Type B pancreatic cell (in vitro differentiated cells): ENCODE results near the gene PHACTR1. TPM values are rescaled to one million over a fixed set of nuclear protein-coding genes. Genes with fewer than 3 reads are reported as not detected.

ENCODE experiments used
- DNase-seq: peaks from one replicate; pipeline ENCODE4 v3.0.0; 2021; ENCODE audit warnings: mixed read lengths; ENCODE audit not compliant: unreplicated experiment; ENCODE audit errors: extremely low spot score
- H3K27ac Mint-ChIP-seq: 2 replicates; pipeline ENCODE4 v1.8.0; 2021; ENCODE audit warnings: mild to moderate bottlenecking, mixed read lengths
- H3K27me3 Mint-ChIP-seq: 2 replicates; pipeline ENCODE4 v1.8.0; 2021; ENCODE audit warnings: mixed read lengths
- H3K36me3 Mint-ChIP-seq: 2 replicates; pipeline ENCODE4 v1.8.0; 2021; ENCODE audit warnings: mixed read lengths
- H3K4me1 Mint-ChIP-seq: one replicate; pipeline ENCODE4 v1.8.0; 2021; ENCODE audit warnings: mixed read lengths; ENCODE audit not compliant: unreplicated experiment
- H3K4me3 Mint-ChIP-seq: 2 replicates; pipeline ENCODE4 v1.8.0; 2021; ENCODE audit warnings: mild to moderate bottlenecking, mixed read lengths
- H3K9me3 Mint-ChIP-seq: 2 replicates; pipeline ENCODE4 v1.8.0; 2021; ENCODE audit warnings: mixed read lengths
- total RNA-seq: library from RNA; stranded (reverse); gene quantifications from 2 replicates; pipeline ENCODE4 v1.2.1, GENCODE V29; 2021; ENCODE audit warnings: low replicate concordance
- TF ChIP-seq, protein P1 (sequence below): fragments of 200-600 bp; sonication (generic); conservative IDR thresholded peaks from 2 replicates; pipeline ENCODE4 v1.5.0; 2021; ENCODE audit warnings: antibody characterized with exemption, mild to moderate bottlenecking

PHACTR1 gene
- total RNA-seq, 1 donor from 2014 or later, result 12.3 TPM

- Mint-ChIP-seq H3K27me3 (peaks cover 59% of the 10 kb centered on the region), H3K27ac (no peak overlapping the region), H3K9me3 (no peaks in the 10 kb centered on the region), H3K4me1 (peaks cover 33% of the 10 kb centered on the region), H3K4me3 (no peak overlapping the region), H3K36me3 (no peaks in the 10 kb centered on the region)
- TF ChIP-seq, protein P1, sequence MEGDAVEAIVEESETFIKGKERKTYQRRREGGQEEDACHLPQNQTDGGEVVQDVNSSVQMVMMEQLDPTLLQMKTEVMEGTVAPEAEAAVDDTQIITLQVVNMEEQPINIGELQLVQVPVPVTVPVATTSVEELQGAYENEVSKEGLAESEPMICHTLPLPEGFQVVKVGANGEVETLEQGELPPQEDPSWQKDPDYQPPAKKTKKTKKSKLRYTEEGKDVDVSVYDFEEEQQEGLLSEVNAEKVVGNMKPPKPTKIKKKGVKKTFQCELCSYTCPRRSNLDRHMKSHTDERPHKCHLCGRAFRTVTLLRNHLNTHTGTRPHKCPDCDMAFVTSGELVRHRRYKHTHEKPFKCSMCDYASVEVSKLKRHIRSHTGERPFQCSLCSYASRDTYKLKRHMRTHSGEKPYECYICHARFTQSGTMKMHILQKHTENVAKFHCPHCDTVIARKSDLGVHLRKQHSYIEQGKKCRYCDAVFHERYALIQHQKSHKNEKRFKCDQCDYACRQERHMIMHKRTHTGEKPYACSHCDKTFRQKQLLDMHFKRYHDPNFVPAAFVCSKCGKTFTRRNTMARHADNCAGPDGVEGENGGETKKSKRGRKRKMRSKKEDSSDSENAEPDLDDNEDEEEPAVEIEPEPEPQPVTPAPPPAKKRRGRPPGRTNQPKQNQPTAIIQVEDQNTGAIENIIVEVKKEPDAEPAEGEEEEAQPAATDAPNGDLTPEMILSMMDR, result no peak
- no peak for DNase-seq
These were observed 1.1 kb upstream of the PHACTR1 start for GRCh38 chr6:12715437-12715836.

DNA sequence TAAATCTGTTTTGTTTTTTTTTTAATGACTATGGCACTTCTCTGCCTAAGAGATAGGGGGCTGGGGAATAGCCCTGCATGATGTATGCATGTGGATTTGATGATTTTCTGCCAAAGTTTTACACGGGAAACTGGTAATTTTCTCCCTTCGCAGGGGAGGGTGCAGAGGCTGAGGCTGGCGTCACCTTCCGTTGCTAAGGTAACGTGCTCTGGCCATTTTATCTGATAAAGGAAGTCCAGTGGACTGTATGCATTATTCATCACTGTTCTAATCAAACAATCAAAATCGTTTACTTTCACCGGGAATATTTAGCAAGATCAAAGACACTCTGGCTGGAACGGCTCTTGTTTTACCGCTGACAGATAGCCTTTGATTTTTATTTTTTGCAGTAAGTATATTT is 789 bp downstream of the PHACTR1 start:
- TF ChIP-seq, protein P1, result peak; percentile 48
- no peak overlapping the region for H3K27ac Mint-ChIP-seq

GRCh38 chr6:12718015-12718414 is 1.4 kb downstream of the PHACTR1 start:
- H3K36me3 Mint-ChIP-seq, result no peaks in the 10 kb centered on the region
- peaks cover 33% of the 10 kb centered on the region for H3K4me1 Mint-ChIP-seq
- TF ChIP-seq, protein P1, result no peak
- DNase-seq, result no peak
- H3K4me3 Mint-ChIP-seq, result peak overlapping the region; percentile 44
- H3K27ac Mint-ChIP-seq, result no peak overlapping the region
- H3K27me3 Mint-ChIP-seq, result peaks cover 50% of the 10 kb centered on the region
- no peaks in the 10 kb centered on the region for H3K9me3 Mint-ChIP-seq

More for the DNA sequence above, 789 bp downstream of the PHACTR1 start:
- no peaks in the 10 kb centered on the region for H3K9me3 Mint-ChIP-seq
- peak overlapping the region; percentile 74 for H3K4me3 Mint-ChIP-seq
- no peaks in the 10 kb centered on the region for H3K36me3 Mint-ChIP-seq
- H3K4me1 Mint-ChIP-seq, result peaks cover 33% of the 10 kb centered on the region
- H3K27me3 Mint-ChIP-seq, result peaks cover 50% of the 10 kb centered on the region
- DNase-seq, result no peak

- H3K36me3 Mint-ChIP-seq, result no peaks in the 10 kb centered on the region
- no peak for DNase-seq
- H3K4me1 Mint-ChIP-seq, result peaks cover 33% of the 10 kb centered on the region
- no peak overlapping the region for H3K27ac Mint-ChIP-seq
- peaks cover 50% of the 10 kb centered on the region for H3K27me3 Mint-ChIP-seq
- TF ChIP-seq, protein P1, result no peak
- H3K4me3 Mint-ChIP-seq, result no peak overlapping the region
- no peaks in the 10 kb centered on the region for H3K9me3 Mint-ChIP-seq
These were observed 2.5 kb downstream of the PHACTR1 start for GRCh38 chr6:12719017-12719416.

DNA sequence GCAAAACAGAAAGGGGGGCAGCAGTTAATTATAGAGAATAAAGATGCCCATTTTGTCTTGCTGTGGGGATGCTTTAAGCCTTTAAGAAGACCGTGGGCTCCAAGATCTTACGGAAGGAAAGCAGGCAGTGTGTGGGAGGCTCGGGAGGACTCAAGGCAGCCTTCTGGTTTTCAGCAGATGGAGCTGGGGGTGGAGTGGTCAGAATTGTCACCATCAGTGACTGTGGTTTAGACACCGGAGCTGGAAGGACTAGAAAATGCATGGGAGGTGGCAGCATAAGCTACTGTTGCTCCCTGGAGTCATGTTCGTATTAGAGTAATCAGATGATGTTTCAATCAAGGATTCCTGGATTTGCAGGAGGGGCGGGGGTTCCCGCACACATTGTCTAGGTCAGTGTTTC is 3.7 kb downstream of the PHACTR1 start:
- no peak overlapping the region for H3K4me3 Mint-ChIP-seq
- H3K27me3 Mint-ChIP-seq, result peaks cover 54% of the 10 kb centered on the region

More for the DNA sequence above, 3.7 kb downstream of the PHACTR1 start:
- no peak overlapping the region for H3K27ac Mint-ChIP-seq
- no peaks in the 10 kb centered on the region for H3K9me3 Mint-ChIP-seq
- no peak for DNase-seq
- no peaks in the 10 kb centered on the region for H3K36me3 Mint-ChIP-seq
- peaks cover 33% of the 10 kb centered on the region for H3K4me1 Mint-ChIP-seq
- TF ChIP-seq, protein P1, result no peak
